DMS53 (cell line): ENCODE measurements around the gene BTBD19.

ENCODE experiments used
- DNase-seq: peaks from one replicate; lab custom pipeline; 2025; lab: John Stamatoyannopoulos, UW

Gene BTBD19

GRCh38 chr1:44857446-44857845 is 49.1 kb downstream of the BTBD19 start:
- DNase-seq: no peak

- DNase-seq: no peak
These were observed 52.0 kb downstream of the BTBD19 start for GRCh38 chr1:44860331-44860730.

GRCh38 chr1:44860891-44861425 is 52.6 kb downstream of the BTBD19 start:
- DNase-seq: no peak

DNA sequence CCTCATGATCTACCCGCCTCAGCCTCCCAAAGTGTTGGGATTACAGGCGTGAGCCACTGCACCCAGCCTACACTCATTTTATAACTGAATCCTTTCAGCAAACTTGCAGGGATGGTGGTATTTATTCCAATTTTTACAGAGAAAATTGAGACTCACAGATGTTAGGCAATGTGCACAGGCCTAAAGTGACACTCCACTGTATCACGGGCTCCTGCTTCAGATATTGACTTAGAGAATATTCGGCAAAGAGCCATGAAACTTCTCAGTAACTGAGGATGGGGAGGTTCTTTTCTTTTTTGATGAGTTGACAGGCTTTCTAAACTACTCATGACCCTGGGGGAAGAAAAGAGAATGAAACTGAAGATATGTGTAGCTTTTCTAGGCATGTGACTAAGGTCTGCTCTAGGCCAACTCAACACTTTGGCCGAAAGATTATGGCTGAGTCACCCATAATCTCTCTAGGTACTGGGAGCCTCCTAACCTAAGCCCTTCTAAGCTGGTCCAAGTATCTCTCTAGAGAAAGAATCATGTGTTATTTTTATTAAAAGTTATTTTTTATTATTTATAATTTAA is 54.6 kb downstream of the BTBD19 start:
- DNase-seq: no peak
